K562 (cell line): ENCODE measurements around the gene EFCAB7. TPM values are rescaled to one million over a fixed set of nuclear protein-coding genes. Genes with fewer than 3 reads are reported as not detected.

Source experiments
- ATAC-seq: fragments of 200-7000 bp; cut with Tn5 transposase; 3 replicates; pipeline ENCODE4 v1.9.1; 2020; ENCODE audit warnings: moderate library complexity
- BruUV-seq: library from RNA; stranded (reverse); fragments of 400-500 nt; replicated peaks from 2 replicates; lab custom pipeline; 2021; lab: Mats Ljungman, UMichigan
- CTCF ChIA-PET: fragments of 300-600 bp; formaldehyde crosslinking; extraction: SDS; loops from one replicate; lab custom pipeline; 2021; ENCODE audit warnings: low intra/inter-chr PET ratio; lab: Yijun Ruan, JAX
- POLR2A ChIA-PET: fragments of 300-600, 350-650 bp; sonication (Branson Sonifier 250); formaldehyde crosslinking; extraction: SDS; loops from one replicate; lab custom pipeline; 2021; ENCODE audit warnings: antibody characterized with exemption, inconsistent platforms; lab: Yijun Ruan, JAX
- DNase-seq, 4 experiments: peaks; one replicate each; pipeline versions ENCODE4 v3.0.0 to v3.0.0-alpha.2; 2011 to 2018; ENCODE audit warnings: low spot score in 3 of 4, mixed read lengths in 3 of 4; ENCODE audit errors: extremely low read depth in 1 of 4
- FAIRE-seq: peaks from 2 replicates; lab custom pipeline; 2011; peaks lifted over from hg19 to GRCh38; lab: Jason Lieb, UNC
- H2AFZ ChIP-seq: 2 replicates; pipeline ENCODE4 v1.6.0; 2011; ENCODE audit warnings: low read depth, low read length, control low read depth, inconsistent platforms
- H3K27ac ChIP-seq: fragments of 200-600 bp; 3 replicates; pipeline ENCODE4 v1.8.0; 2011; ENCODE audit warnings: low read depth, mild to moderate bottlenecking, control low read depth, inconsistent platforms, low read length, moderate library complexity, mixed read lengths; ENCODE audit errors: extremely low read depth
- H3K27me3 ChIP-seq, 2 experiments: fragments of 300-600 bp in 1 of 2; 2 replicates in 1 of 2; 3 replicates in 1 of 2; pipeline versions ENCODE4 v1.6.0 to v1.8.0; 2011; ENCODE audit warnings: inconsistent platforms in 2 of 2, low read length in 2 of 2, mild to moderate bottlenecking in 1 of 2, mixed read lengths in 1 of 2, moderate library complexity in 1 of 2; ENCODE audit not compliant: control insufficient read depth in 2 of 2, insufficient read depth in 2 of 2
- H3K36me3 ChIP-seq: fragments of 300-600 bp; 3 replicates; pipeline ENCODE4 v1.8.0; 2011; ENCODE audit warnings: mild to moderate bottlenecking, low read length, inconsistent platforms; ENCODE audit not compliant: control insufficient read depth, insufficient read depth
- H3K4me1 ChIP-seq, 2 experiments: fragments of 200-600 bp in 1 of 2; replicated peaks in 1 of 2; 2 replicates in 1 of 2; 3 replicates in 1 of 2; pipeline versions ENCODE4 v1.5.1 to v1.8.0; 2011; ENCODE audit warnings: inconsistent platforms in 2 of 2, low read length in 2 of 2, mild to moderate bottlenecking in 1 of 2, mixed read lengths in 1 of 2, moderate library complexity in 1 of 2; ENCODE audit not compliant: control insufficient read depth in 2 of 2, insufficient read depth in 2 of 2
- H3K4me2 ChIP-seq: 2 replicates; pipeline ENCODE4 v1.6.1; 2011; ENCODE audit warnings: low read length, control low read depth, inconsistent platforms, mixed read lengths; ENCODE audit not compliant: insufficient read depth
- H3K4me3 ChIP-seq: fragments of 200-600 bp; sonication (generic), shearing (Covaris generic); 2 replicates; pipeline ENCODE4 v1.5.1; 2016; ENCODE audit warnings: control low read depth, inconsistent platforms
- H3K79me2 ChIP-seq: fragments of 200-600 bp; 3 replicates; pipeline ENCODE4 v1.8.0; 2011; ENCODE audit warnings: low read length, inconsistent platforms; ENCODE audit not compliant: control insufficient read depth, insufficient read depth
- H3K9ac ChIP-seq, 2 experiments: 2 replicates each; pipeline versions ENCODE4 v1.6.0 to v1.6.1; 2011; ENCODE audit warnings: low read depth in 2 of 2, low read length in 2 of 2, control low read depth in 1 of 2, inconsistent platforms in 1 of 2, mild to moderate bottlenecking in 1 of 2, mixed read lengths in 1 of 2; ENCODE audit not compliant: insufficient read depth in 1 of 2
- H3K9me1 ChIP-seq: one replicate; pipeline ENCODE4 v1.6.0; 2011; ENCODE audit warnings: inconsistent platforms, mild to moderate bottlenecking, low read length, moderate library complexity; ENCODE audit not compliant: control insufficient read depth, insufficient read depth
- H3K9me3 ChIP-seq: replicated peaks from 2 replicates; pipeline ENCODE4 v1.5.1; 2011; ENCODE audit warnings: low read depth, low read length, inconsistent platforms; ENCODE audit not compliant: control insufficient read depth, insufficient read depth
- H4K20me1 ChIP-seq: replicated peaks from 2 replicates; pipeline ENCODE4 v1.6.1; 2011; ENCODE audit warnings: low read length, inconsistent platforms, mixed read lengths; ENCODE audit not compliant: control insufficient read depth, insufficient read depth
- MGA ChIP-seq: fragments of 450-650 bp; IDR thresholded peaks from 2 replicates; pipeline ENCODE4 v1.6.1; 2016; ENCODE audit warnings: mild to moderate bottlenecking, moderate library complexity
- SMARCC2 ChIP-seq: fragments of 450-650 bp; IDR thresholded peaks from 2 replicates; pipeline ENCODE4 v1.6.1; 2017; ENCODE audit warnings: antibody characterized with exemption, moderate library complexity, mild to moderate bottlenecking, low read depth
- SUPT5H ChIP-seq: fragments of 450-650 bp; IDR thresholded peaks from 2 replicates; pipeline ENCODE4 v1.6.1; 2016
- U2AF2 ChIP-seq: fragments of 200-400 bp; formaldehyde crosslinking; optimal IDR thresholded peaks from 2 replicates; pipeline ENCODE3; 2017; ENCODE audit warnings: low read depth, mild to moderate bottlenecking, low read length
- ZNF518B ChIP-seq: fragments of 250-450 bp; sonication (Bioruptor Pico); IDR thresholded peaks from 2 replicates; pipeline ENCODE4 v1.5.0; 2021; ENCODE audit warnings: mild to moderate bottlenecking, moderate library complexity
- WGBS: fragments of 100-300 bp; shearing (Covaris generic); methylation state at CpG from one replicate; pipeline ENCODE4 v1.1.6; 2016; ENCODE audit warnings: low coverage, mixed read lengths; ENCODE audit not compliant: insufficient coverage; ENCODE audit errors: missing lambda C conversion rate; 5-methylcytosine and 5-hydroxymethylcytosine counted together
- in situ Hi-C: fragments of 300-500 bp; cut with MboI; formaldehyde crosslinking; loops from 4 replicates; pipeline ENCODE4 v1.15.0; 2018; ENCODE audit warnings: inconsistent platforms, mixed read lengths
- intact Hi-C: fragments of 100-400 bp; cut with micrococcal nuclease; formaldehyde crosslinking; loops from 2 replicates; pipeline ENCODE4 v1.14.2; 2022
- polyA plus RNA-seq, 8 experiments: library from polyadenylated mRNA; depleted of rRNA in 4 of 8; stranded (reverse) in 5 of 8; unstranded in 3 of 8; fragments of >200 nt; fragmentation: Nextera tagmentation in 2 of 8; fragmentation: Illumina TruSeq in 1 of 8; extraction: Ambion mirVana in 2 of 8; extraction: Trizol in 1 of 8; gene quantifications; 2 replicates each; pipeline versions ENCODE4 v1.2.1 to v1.2.3, GENCODE V29; 2011 to 2014; ENCODE audit warnings: inconsistent platforms in 1 of 8, missing spikeins in 1 of 8
- total RNA-seq, 7 experiments: library from RNA; depleted of rRNA in 6 of 7; stranded (reverse); fragments of >200 nt in 6 of 7; fragmentation: Illumina TruSeq in 2 of 7; extraction: Trizol in 2 of 7; gene quantifications; 2 replicates each; pipeline versions ENCODE4 v1.2.1 to v1.2.3, GENCODE V29; 2011 to 2021; ENCODE audit warnings: low replicate concordance in 1 of 7
- TF ChIP-seq, protein P1 (sequence below): fragments of 250-450 bp; sonication (Bioruptor Pico); IDR thresholded peaks from 2 replicates; pipeline ENCODE4 v1.5.0; 2020; ENCODE audit warnings: mild to moderate bottlenecking

Gene EFCAB7
- total and polyA plus RNA-seq, 9 of the 15 experiments (the other 6 are each of a cell fraction or from before 2014, with no cell fraction given) = 3.2 to 7.6 (median 5.7) TPM

GRCh38 chr1:63601463-63601862 is 78.1 kb downstream of the EFCAB7 start:
- Histone ChIP-seq H3K4me2 (no peak overlapping the region), H3K9me1 (no peaks in the 10 kb centered on the region), H3K9me3 (no peaks in the 10 kb centered on the region), H3K9ac (no peak overlapping the region), H3K79me2 (no peaks in the 10 kb centered on the region), H2AFZ (no peak overlapping the region), H4K20me1 (no peaks in the 10 kb centered on the region), H3K27me3 (peaks cover 6 to 10% of the 10 kb centered on the region in 2 experiments; a peak in 4 of 5 replicates), H3K4me3 (no peak overlapping the region), H3K36me3 (no peaks in the 10 kb centered on the region), H3K27ac (no peak overlapping the region), H3K4me1 (no peaks in the 10 kb centered on the region)
- DNase-seq (no peak), FAIRE-seq (no peak), ATAC-seq (no peak)
- 5% methylated on average over 4 of the region's 4 CpGs for WGBS
- no TSS peak for BruUV-seq
- ChIA-PET POLR2A (interaction anchor here (0.6 kb wide), 1 partner anchor 421 kb away, joined by 3 read pairs; no protein-coding TSS in a partner anchor), CTCF (no interaction called here)
- intact Hi-C loops (no loop called here), in situ Hi-C loops (no loop called here)
- TF ChIP-seq, protein P1, sequence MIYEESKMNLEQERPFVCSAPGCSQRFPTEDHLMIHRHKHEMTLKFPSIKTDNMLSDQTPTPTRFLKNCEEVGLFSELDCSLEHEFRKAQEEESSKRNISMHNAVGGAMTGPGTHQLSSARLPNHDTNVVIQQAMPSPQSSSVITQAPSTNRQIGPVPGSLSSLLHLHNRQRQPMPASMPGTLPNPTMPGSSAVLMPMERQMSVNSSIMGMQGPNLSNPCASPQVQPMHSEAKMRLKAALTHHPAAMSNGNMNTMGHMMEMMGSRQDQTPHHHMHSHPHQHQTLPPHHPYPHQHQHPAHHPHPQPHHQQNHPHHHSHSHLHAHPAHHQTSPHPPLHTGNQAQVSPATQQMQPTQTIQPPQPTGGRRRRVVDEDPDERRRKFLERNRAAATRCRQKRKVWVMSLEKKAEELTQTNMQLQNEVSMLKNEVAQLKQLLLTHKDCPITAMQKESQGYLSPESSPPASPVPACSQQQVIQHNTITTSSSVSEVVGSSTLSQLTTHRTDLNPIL (CRISPR knock-in tag) = no peak
- TF ChIP-seq MGA (no peak), SUPT5H (no peak), SMARCC2 (no peak), U2AF2 (no peak), ZNF518B (CRISPR knock-in tag) (no peak)
